ENCODE measurements around the gene RAD51B. TPM values are rescaled to one million over a fixed set of nuclear protein-coding genes. Genes with fewer than 3 reads are reported as not detected.

RAD51B gene
- total and polyA plus RNA-seq, 2 of the 13 experiments (the other 11 are each of a cell fraction or from before 2014, with no cell fraction given): 7.0 to 9.5 TPM

- no peaks in the 10 kb centered on the region for H3K36me3 ChIP-seq (replicated peaks in 1 of 2; ENCODE audit: control insufficient read depth in 1 of 2, insufficient read depth in 2 of 2, low read length in 2 of 2)
- no peaks in the 10 kb centered on the region for H3K9me3 ChIP-seq (ENCODE audit: low read length)
- FAIRE-seq: no peak
- no peaks in the 10 kb centered on the region for H3K4me1 ChIP-seq (ENCODE audit: insufficient read depth, low read length)
- intact Hi-C loops (cut with micrococcal nuclease; ENCODE audit: unreplicated experiment): no loop called here
- no peak overlapping the region for H2AFZ ChIP-seq (ENCODE audit: low read length)
- DNase-seq (ENCODE audit: low spot score): no peak
- no peak overlapping the region for H3K9ac ChIP-seq (ENCODE audit: insufficient read depth, low read depth, low read length)
- ChIA-PET POLR2A (no interaction called here), CTCF (ENCODE audit: low intra/inter-chr PET ratio, low total read pairs) (no interaction called here)
- no peaks in the 10 kb centered on the region for H3K79me2 ChIP-seq (ENCODE audit: insufficient read depth, low read length)
- TF ChIP-seq MZF1 (CRISPR knock-in tag; IDR thresholded peaks at IDR 0.05; ENCODE audit: borderline replicate concordance) (no peak), FIP1L1 (IDR thresholded peaks at IDR 0.05; ENCODE audit: borderline replicate concordance, insufficient read depth, low read depth, low read length) (no peak), HMG20A (CRISPR knock-in tag; IDR thresholded peaks at IDR 0.05; ENCODE audit: borderline replicate concordance) (no peak), BORCS8-MEF2B (CRISPR knock-in tag; IDR thresholded peaks at IDR 0.05) (no peak), ZNF564 (CRISPR knock-in tag; IDR thresholded peaks at IDR 0.05) (no peak), THAP8 (CRISPR knock-in tag; IDR thresholded peaks at IDR 0.05; ENCODE audit: borderline replicate concordance) (no peak), PREB (CRISPR knock-in tag; IDR thresholded peaks at IDR 0.05) (no peak), PAX8 (CRISPR knock-in tag; IDR thresholded peaks at IDR 0.05; ENCODE audit: borderline replicate concordance) (no peak), NCOA5 (CRISPR knock-in tag; IDR thresholded peaks at IDR 0.05) (no peak), ZNF180 (CRISPR knock-in tag; IDR thresholded peaks at IDR 0.05; ENCODE audit: borderline replicate concordance, low read depth) (no peak), ZSCAN25 (CRISPR knock-in tag; IDR thresholded peaks at IDR 0.05) (no peak), PRPF4 (IDR thresholded peaks at IDR 0.05; ENCODE audit: low read depth, low read length, poor library complexity, severe bottlenecking) (no peak), RBAK (CRISPR knock-in tag; IDR thresholded peaks at IDR 0.05) (no peak), ETS1 (CRISPR knock-in tag; IDR thresholded peaks at IDR 0.05) (no peak), ZNF652 (CRISPR knock-in tag; IDR thresholded peaks at IDR 0.05; ENCODE audit: borderline replicate concordance, low read depth) (no peak), UBTF (CRISPR knock-in tag; IDR thresholded peaks at IDR 0.05) (no peak), BCL6 (CRISPR knock-in tag; IDR thresholded peaks at IDR 0.05) (no peak), SSRP1 (CRISPR knock-in tag; IDR thresholded peaks at IDR 0.05) (no peak), SNAI1 (CRISPR knock-in tag; IDR thresholded peaks at IDR 0.05; ENCODE audit: borderline replicate concordance) (no peak), GATA4 (IDR thresholded peaks at IDR 0.05; ENCODE audit: borderline replicate concordance, low read depth) (no peak)
- no TSS peak for BruUV-seq (replicated peaks)
- no peak overlapping the region for H3K4me2 ChIP-seq (ENCODE audit: low read depth, low read length)
- H4K20me1 ChIP-seq (ENCODE audit: insufficient read depth, low read length): no peaks in the 10 kb centered on the region
- ATAC-seq: no peak
- in situ Hi-C loops (cut with HindIII; ENCODE audit: extremely low pct_ligation_motif_present, low pct_unique_long_range_greater_than_20kb): no loop called here
- H3K27ac ChIP-seq (ENCODE audit: extremely low read length, insufficient read depth, low read length): no peak overlapping the region
- WGBS (ENCODE audit: low lambda C conversion rate): 92% methylated on average over 1 of the region's 1 CpG
- H3K4me3 ChIP-seq (replicated peaks in 1 of 3; ENCODE audit: insufficient read depth in 1 of 3, low read depth in 2 of 3, low read length in 3 of 3): no peak overlapping the region
- no peaks in the 10 kb centered on the region for H3K27me3 ChIP-seq (ENCODE audit: control insufficient read depth in 1 of 2, insufficient read depth in 2 of 2, low read length in 2 of 2)
These were observed 584.6 kb downstream of the RAD51B start for GRCh38 chr14:68404146-68404527.

All from HepG2 (cell line).